ENCODE results near the gene INTS2. TPM values are rescaled to one million over a fixed set of nuclear protein-coding genes. Genes with fewer than 3 reads are reported as not detected.
"Not testable (repeated sequence)": the region's sequence is repeated elsewhere in the genome, so short reads cannot be mapped to it uniquely, and the experiment has no call there.

INTS2 gene
- total RNA-seq, 4 donors from 2014 or later, result 10.1 to 15.4 (median 11.4) TPM

DNA sequence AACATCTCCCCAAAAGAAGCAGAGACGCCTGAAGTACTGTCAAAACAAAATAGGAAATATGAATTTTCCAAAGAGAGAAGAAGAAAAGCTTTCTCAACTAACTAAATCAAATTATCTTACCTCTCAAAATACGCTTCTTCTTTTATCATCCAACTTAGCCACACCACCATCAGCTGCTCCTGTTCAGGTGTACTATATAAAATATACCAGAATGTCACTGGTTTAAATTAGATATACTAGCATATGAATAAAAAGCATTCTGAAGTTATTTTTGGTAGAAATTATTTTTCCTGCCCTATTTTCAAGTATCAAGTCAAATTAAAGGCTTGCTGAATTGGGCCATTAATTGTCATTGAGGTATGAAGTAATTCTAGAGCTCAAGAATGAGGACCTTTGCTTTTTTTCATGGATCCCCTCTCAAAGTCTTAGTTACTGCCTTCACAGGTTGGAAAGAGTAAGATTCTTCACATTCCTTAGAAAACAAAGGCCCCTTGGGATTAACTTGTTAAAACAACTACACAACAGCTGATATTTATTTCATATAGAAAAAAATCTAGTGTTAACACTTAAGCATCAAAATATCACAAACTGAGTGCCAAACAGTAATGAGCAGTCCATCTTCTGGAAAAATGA lies 30.1 kb downstream of the INTS2 start:
- H3K27ac ChIP-seq (replicated peaks in 1 of 4), result no peak overlapping the region
- TF ChIP-seq, protein P1, sequence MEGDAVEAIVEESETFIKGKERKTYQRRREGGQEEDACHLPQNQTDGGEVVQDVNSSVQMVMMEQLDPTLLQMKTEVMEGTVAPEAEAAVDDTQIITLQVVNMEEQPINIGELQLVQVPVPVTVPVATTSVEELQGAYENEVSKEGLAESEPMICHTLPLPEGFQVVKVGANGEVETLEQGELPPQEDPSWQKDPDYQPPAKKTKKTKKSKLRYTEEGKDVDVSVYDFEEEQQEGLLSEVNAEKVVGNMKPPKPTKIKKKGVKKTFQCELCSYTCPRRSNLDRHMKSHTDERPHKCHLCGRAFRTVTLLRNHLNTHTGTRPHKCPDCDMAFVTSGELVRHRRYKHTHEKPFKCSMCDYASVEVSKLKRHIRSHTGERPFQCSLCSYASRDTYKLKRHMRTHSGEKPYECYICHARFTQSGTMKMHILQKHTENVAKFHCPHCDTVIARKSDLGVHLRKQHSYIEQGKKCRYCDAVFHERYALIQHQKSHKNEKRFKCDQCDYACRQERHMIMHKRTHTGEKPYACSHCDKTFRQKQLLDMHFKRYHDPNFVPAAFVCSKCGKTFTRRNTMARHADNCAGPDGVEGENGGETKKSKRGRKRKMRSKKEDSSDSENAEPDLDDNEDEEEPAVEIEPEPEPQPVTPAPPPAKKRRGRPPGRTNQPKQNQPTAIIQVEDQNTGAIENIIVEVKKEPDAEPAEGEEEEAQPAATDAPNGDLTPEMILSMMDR (IDR thresholded peaks at IDR 0.05), result no peak
- TF ChIP-seq EP300 (IDR thresholded peaks at IDR 0.05) (no peak), POLR2A (IDR thresholded peaks at IDR 0.05; ENCODE audit: low read depth) (no peak), POLR2AphosphoS5 (IDR thresholded peaks at IDR 0.05) (no peak)
- no peak for DNase-seq (ENCODE audit: extremely low spot score)
- intact Hi-C loops (cut with DNase I), result no loop called here
- no peaks in the 10 kb centered on the region for H3K9me3 ChIP-seq
- no peaks in the 10 kb centered on the region for H3K27me3 ChIP-seq
- H3K36me3 ChIP-seq, result peaks cover 16 to 89% (median 58%) of the 10 kb centered on the region in 4 donors
- no peak overlapping the region for H3K4me3 ChIP-seq
- no peaks in the 10 kb centered on the region for H3K4me1 ChIP-seq
- 90% methylated on average over 2 of the region's 2 CpGs for WGBS

DNA sequence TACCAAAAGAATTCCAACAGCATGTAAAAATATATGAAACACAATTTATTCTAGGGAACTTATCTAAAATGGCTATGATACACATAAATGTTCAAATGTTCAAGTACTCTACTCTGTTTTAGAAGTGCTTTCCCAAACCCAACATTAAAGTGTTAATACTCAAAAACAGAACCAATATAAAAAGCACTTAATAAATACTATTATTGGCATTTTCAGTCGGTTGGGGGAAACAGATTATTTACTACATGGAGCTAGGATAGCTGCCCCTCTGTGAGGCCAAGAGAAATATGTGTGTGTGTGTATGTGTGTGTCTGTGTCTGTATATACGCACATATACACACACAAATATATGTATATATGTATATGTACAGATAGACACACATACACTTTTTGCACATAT lies 32.4 kb downstream of the INTS2 start:
- intact Hi-C loops (cut with DNase I), result no loop called here
- no peak for TF ChIP-seq POLR2A (IDR thresholded peaks at IDR 0.05; ENCODE audit: low read depth)
- no peak for TF ChIP-seq POLR2AphosphoS5 (IDR thresholded peaks at IDR 0.05)
- WGBS, result 62% methylated on average over 2 of the region's 2 CpGs
- Histone ChIP-seq H3K27me3 (no peaks in the 10 kb centered on the region), H3K36me3 (peaks cover 16 to 90% (median 62%) of the 10 kb centered on the region in 4 donors), H3K4me1 (no peaks in the 10 kb centered on the region), H3K27ac (replicated peaks in 1 of 4) (no peak overlapping the region), H3K9me3 (no peaks in the 10 kb centered on the region), H3K4me3 (no peak overlapping the region)
- no peak for DNase-seq (ENCODE audit: extremely low spot score)

DNA sequence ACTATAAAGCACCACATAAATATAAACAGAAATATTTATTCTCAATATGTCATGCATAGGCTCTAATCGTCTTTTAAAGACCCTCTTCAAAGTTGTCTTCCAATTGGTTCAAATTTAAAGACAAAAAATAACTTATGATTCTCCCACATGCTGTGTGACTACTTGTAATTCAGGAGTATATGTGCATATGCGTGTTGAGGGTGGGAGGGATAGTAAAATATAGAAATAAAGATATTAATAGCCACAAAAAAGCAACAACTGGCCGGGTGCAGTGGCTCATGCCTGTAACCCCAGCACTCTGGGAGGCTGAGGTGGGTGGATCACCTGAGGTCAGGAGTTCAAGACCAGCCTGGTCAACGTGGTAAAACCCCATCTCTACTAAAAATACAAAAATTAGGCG lies 33.5 kb downstream of the INTS2 start:
- 90% methylated on average over 5 of the region's 5 CpGs for WGBS
- intact Hi-C loops (cut with DNase I), result not testable (repeated sequence)

DNA sequence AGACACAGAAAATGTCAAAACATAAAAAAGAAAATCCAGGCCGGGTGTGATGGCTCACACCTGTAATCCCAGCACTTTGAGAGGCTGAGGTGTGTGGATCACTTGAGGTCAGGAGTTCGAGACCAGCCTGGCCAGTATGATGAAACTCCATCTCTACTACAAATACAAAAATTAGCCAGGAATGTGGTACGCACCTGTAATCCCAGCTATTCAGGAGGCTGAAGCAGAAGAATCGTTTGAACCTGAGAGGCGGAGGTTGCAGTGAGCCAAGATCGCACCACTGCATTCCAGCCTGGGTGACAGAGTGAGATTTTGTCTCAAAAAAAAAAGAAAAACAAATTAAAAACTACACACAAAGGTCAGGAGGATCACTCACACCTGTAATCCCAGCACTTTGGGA lies 40.0 kb downstream of the INTS2 start:
- 96% methylated on average over 6 of the region's 6 CpGs for WGBS
- not testable (repeated sequence) for H3K4me3 ChIP-seq
- peaks cover 10 to 96% (median 73%) of the 10 kb centered on the region in 4 donors for H3K36me3 ChIP-seq

More for the DNA sequence above, 33.5 kb downstream of the INTS2 start:
- peaks cover 16 to 90% (median 62%) of the 10 kb centered on the region in 4 donors for H3K36me3 ChIP-seq
- DNase-seq (ENCODE audit: extremely low spot score); H3K9me3 ChIP-seq; H3K4me1 ChIP-seq; H3K27ac ChIP-seq (replicated peaks in 1 of 4); H3K27me3 ChIP-seq; H3K4me3 ChIP-seq: not testable (repeated sequence)

DNA sequence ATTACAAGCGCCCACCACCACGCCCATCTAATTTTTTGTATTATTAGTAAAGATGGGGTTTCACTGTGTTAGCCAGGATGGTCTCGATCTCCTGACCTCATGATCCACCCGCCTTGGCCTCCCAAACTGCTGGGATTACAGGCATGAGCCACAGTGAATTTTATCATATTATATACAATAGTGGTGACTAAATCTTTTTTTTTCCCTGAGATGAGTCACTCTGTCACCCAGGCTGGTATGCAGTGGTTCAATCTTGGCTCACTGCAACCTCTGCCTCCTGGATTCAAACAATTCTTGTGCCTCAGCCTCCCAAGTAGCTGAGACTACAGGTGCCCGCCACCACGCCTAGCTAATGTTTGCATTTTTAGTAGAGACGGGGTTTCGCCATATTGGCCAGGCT lies 41.9 kb downstream of the INTS2 start:
- intact Hi-C loops (cut with DNase I); H3K4me1 ChIP-seq; H3K27ac ChIP-seq (replicated peaks in 1 of 4); H3K9me3 ChIP-seq; DNase-seq (ENCODE audit: extremely low spot score); H3K27me3 ChIP-seq; H3K4me3 ChIP-seq: not testable (repeated sequence)
- 98% methylated on average over 8 of the region's 8 CpGs for WGBS
- peaks cover 14 to 98% (median 72%) of the 10 kb centered on the region in 4 donors for H3K36me3 ChIP-seq

More for the DNA sequence above, 40.0 kb downstream of the INTS2 start:
- intact Hi-C loops (cut with DNase I); H3K9me3 ChIP-seq; DNase-seq (ENCODE audit: extremely low spot score); H3K4me1 ChIP-seq; H3K27ac ChIP-seq (replicated peaks in 1 of 4); H3K27me3 ChIP-seq: not testable (repeated sequence)

DNA sequence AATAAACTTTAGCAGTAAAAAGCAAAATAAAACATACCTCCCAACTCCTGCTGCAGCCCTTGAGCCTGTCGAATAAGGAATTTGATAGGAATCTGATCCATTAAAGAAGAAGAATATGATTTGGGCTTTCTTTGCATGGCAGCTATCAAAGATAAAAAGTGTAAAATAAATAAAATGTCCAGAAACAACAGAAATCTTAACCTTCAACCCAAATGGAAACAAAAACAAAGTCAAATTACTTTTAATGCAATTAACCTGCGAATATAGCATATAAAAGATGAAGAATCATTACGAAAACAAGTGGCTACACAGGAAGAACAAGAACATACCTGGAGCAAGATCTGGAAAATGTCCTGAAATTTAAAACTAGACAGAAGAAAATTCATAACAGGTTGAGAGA lies 42.9 kb downstream of the INTS2 start:
- TF ChIP-seq POLR2AphosphoS5 (IDR thresholded peaks at IDR 0.05) (no peak), EP300 (IDR thresholded peaks at IDR 0.05) (no peak), POLR2A (IDR thresholded peaks at IDR 0.05; ENCODE audit: low read depth) (no peak)
- TF ChIP-seq, protein P1 (IDR thresholded peaks at IDR 0.05), result no peak
- peaks cover 14 to 98% (median 71%) of the 10 kb centered on the region in 4 donors for H3K36me3 ChIP-seq
- WGBS, result 97% methylated on average over 3 of the region's 3 CpGs

DNA sequence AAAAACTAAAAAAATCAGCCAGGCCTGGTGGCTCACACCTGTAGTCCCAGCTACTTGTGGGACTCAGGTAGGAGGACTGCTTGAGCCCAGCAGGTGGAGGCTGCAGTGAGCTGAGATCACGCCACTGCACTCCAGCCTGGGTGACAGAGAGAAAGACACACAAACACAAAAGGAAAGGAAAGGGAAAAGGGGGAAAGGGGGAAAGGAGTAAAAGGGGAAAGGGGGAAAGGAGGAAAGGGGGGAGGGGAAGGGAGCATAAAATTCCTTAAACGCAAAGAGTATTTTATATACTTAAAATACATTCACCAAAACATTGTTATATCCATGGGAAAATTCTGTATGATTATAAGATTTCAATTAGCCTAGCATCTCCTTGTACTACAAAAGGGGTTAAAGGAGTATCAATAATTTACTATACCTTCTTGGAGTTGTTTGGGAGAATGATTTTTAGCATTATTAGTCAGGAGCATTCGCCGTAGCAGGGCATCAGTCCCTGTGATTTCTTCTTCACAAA lies 47.1 kb downstream of the INTS2 start:
- TF ChIP-seq, protein P1 (IDR thresholded peaks at IDR 0.05), result no peak
- no peak for TF ChIP-seq EP300 (IDR thresholded peaks at IDR 0.05)
- TF ChIP-seq POLR2AphosphoS5 (IDR thresholded peaks at IDR 0.05), result no peak
- TF ChIP-seq POLR2A (IDR thresholded peaks at IDR 0.05; ENCODE audit: low read depth), result no peak
- no peaks in the 10 kb centered on the region for H3K9me3 ChIP-seq
- H3K27me3 ChIP-seq, result no peaks in the 10 kb centered on the region
- H3K36me3 ChIP-seq, result peaks cover 11 to 95% (median 70%) of the 10 kb centered on the region in 4 donors
- no peak for DNase-seq (ENCODE audit: extremely low spot score)
- no peak overlapping the region for H3K27ac ChIP-seq (replicated peaks in 1 of 4)
- H3K4me3 ChIP-seq, result no peak overlapping the region
- no peaks in the 10 kb centered on the region for H3K4me1 ChIP-seq
- intact Hi-C loops (cut with DNase I), result no loop called here
- 97% methylated on average over 4 of the region's 4 CpGs for WGBS

More for the DNA sequence above, 42.9 kb downstream of the INTS2 start:
- no peaks in the 10 kb centered on the region for H3K9me3 ChIP-seq
- no peak for DNase-seq (ENCODE audit: extremely low spot score)
- no peak overlapping the region for H3K27ac ChIP-seq (replicated peaks in 1 of 4)
- H3K4me3 ChIP-seq, result no peak overlapping the region
- no peaks in the 10 kb centered on the region for H3K4me1 ChIP-seq
- intact Hi-C loops (cut with DNase I), result no loop called here
- H3K27me3 ChIP-seq, result no peaks in the 10 kb centered on the region
